Activated CD4-positive, alpha-beta T cell treated with anti-CD3 and anti-CD28 coated beads, Interleukin-2, amount 10 ng/mL, durations not matched to agents 7 days and 5 days (primary cell): ENCODE measurements around the gene PACSIN2. TPM values are rescaled to one million over a fixed set of nuclear protein-coding genes. Genes with fewer than 3 reads are reported as not detected.

Experiments used
- CTCF ChIA-PET: fragments of 350-600 bp; sonication (Branson Sonifier 250); formaldehyde crosslinking; loops from one replicate; lab custom pipeline; 2021; ENCODE audit warnings: antibody characterized with exemption; lab: Charles Lee
- POLR2A ChIA-PET: fragments of 350-600 bp; sonication (Branson Sonifier 250); formaldehyde crosslinking; loops from one replicate; lab custom pipeline; 2021; ENCODE audit warnings: antibody characterized with exemption; lab: Charles Lee
- DNase-seq: peaks from one replicate; pipeline ENCODE4 v3.0.0-alpha.2; 2020
- H3K27ac Mint-ChIP-seq: one replicate; pipeline ENCODE4 v1.8.0; 2021; ENCODE audit warnings: mild to moderate bottlenecking, moderate library complexity, mixed read lengths
- H3K27me3 Mint-ChIP-seq: one replicate; pipeline ENCODE4 v1.8.0; 2021; ENCODE audit warnings: mixed read lengths
- H3K36me3 Mint-ChIP-seq: one replicate; pipeline ENCODE4 v1.8.0; 2021; ENCODE audit warnings: low read depth, mixed read lengths
- H3K4me1 Mint-ChIP-seq: one replicate; pipeline ENCODE4 v1.8.0; 2021; ENCODE audit warnings: mixed read lengths
- H3K4me3 Mint-ChIP-seq: one replicate; pipeline ENCODE4 v1.8.0; 2021; ENCODE audit warnings: mild to moderate bottlenecking, moderate library complexity, mixed read lengths
- H3K9me3 Mint-ChIP-seq: one replicate; pipeline ENCODE4 v1.8.0; 2021; ENCODE audit warnings: mixed read lengths
- total RNA-seq, 2 experiments: library from RNA; stranded (reverse); gene quantifications; one replicate each; pipeline ENCODE4 v1.2.3, GENCODE V29; 2021

Gene PACSIN2, protein sequence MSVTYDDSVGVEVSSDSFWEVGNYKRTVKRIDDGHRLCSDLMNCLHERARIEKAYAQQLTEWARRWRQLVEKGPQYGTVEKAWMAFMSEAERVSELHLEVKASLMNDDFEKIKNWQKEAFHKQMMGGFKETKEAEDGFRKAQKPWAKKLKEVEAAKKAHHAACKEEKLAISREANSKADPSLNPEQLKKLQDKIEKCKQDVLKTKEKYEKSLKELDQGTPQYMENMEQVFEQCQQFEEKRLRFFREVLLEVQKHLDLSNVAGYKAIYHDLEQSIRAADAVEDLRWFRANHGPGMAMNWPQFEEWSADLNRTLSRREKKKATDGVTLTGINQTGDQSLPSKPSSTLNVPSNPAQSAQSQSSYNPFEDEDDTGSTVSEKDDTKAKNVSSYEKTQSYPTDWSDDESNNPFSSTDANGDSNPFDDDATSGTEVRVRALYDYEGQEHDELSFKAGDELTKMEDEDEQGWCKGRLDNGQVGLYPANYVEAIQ
- 10 to 100 TPM; 32.3 to 35.8 TPM for total RNA-seq

- Mint-ChIP-seq H3K36me3 (no peaks in the 10 kb centered on the region), H3K27ac (peak within 1 kb of the TSS; percentile 94), H3K4me1 (peaks cover 22% of the 10 kb centered on the region), H3K27me3 (peaks cover 3% of the 10 kb centered on the region), H3K9me3 (no peaks in the 10 kb centered on the region), H3K4me3 (peak within 1 kb of the TSS; percentile 95)
- ChIA-PET POLR2A (interaction anchor here (0.5 to 0.6 kb wide), 2 partner anchors 121 to 140 kb away, joined by 3 read pairs; no protein-coding TSS in a partner anchor), CTCF (interaction anchor here (0.7 to 1.0 kb wide), 3 partner anchors 10 to 1426 kb away, joined by 3 to 4 read pairs (median 3); no protein-coding TSS in a partner anchor)
- DNase-seq = peak; percentile 99
These were observed at the start of gene PACSIN2 for GRCh38 chr22:43014869-43015676. TSS of gene PACSIN2 (minus strand) at chr22:43015149. CDS start at chr22:42912080, 103,069 bp downstream.

- DNase-seq = peak; percentile 44
- no peak overlapping the region for H3K27ac Mint-ChIP-seq
- ChIA-PET POLR2A (no interaction called here), CTCF (interaction anchor here (0.7 to 1.6 kb wide), 5 partner anchors 12 to 329 kb away, joined by 3 to 11 read pairs (median 4); no protein-coding TSS in a partner anchor)
- H3K4me3 Mint-ChIP-seq = no peak overlapping the region
- H3K36me3 Mint-ChIP-seq = peaks cover 7% of the 10 kb centered on the region
- no peaks in the 10 kb centered on the region for H3K9me3 Mint-ChIP-seq
- H3K27me3 Mint-ChIP-seq = no peaks in the 10 kb centered on the region
- no peaks in the 10 kb centered on the region for H3K4me1 Mint-ChIP-seq
These were observed 45.2 kb upstream of the PACSIN2 start for GRCh38 chr22:43060183-43060582.

- ChIA-PET POLR2A (no interaction called here), CTCF (no interaction called here)
- Mint-ChIP-seq H3K4me3 (no peak overlapping the region), H3K4me1 (no peaks in the 10 kb centered on the region), H3K36me3 (peaks cover 7% of the 10 kb centered on the region), H3K9me3 (no peaks in the 10 kb centered on the region), H3K27ac (no peak overlapping the region), H3K27me3 (no peaks in the 10 kb centered on the region)
- no peak for DNase-seq
These were observed 42.7 kb upstream of the PACSIN2 start for GRCh38 chr22:43057641-43058040.

GRCh38 chr22:43053176-43053575 lies 38.2 kb upstream of the PACSIN2 start:
- Mint-ChIP-seq H3K27me3 (no peaks in the 10 kb centered on the region), H3K27ac (no peak overlapping the region), H3K9me3 (no peaks in the 10 kb centered on the region), H3K4me1 (no peaks in the 10 kb centered on the region), H3K4me3 (no peak overlapping the region), H3K36me3 (no peaks in the 10 kb centered on the region)
- ChIA-PET CTCF (interaction anchor here (0.8 kb wide), 1 partner anchor 8 kb away, joined by 3 read pairs; no protein-coding TSS in a partner anchor), POLR2A (no interaction called here)
- no peak for DNase-seq

- Mint-ChIP-seq H3K27ac (no peak overlapping the region), H3K4me3 (no peak overlapping the region), H3K36me3 (no peaks in the 10 kb centered on the region), H3K27me3 (no peaks in the 10 kb centered on the region), H3K9me3 (no peaks in the 10 kb centered on the region), H3K4me1 (no peaks in the 10 kb centered on the region)
- ChIA-PET CTCF (no interaction called here), POLR2A (no interaction called here)
- DNase-seq = no peak
These were observed 36.0 kb upstream of the PACSIN2 start for GRCh38 chr22:43050995-43051394.

DNA sequence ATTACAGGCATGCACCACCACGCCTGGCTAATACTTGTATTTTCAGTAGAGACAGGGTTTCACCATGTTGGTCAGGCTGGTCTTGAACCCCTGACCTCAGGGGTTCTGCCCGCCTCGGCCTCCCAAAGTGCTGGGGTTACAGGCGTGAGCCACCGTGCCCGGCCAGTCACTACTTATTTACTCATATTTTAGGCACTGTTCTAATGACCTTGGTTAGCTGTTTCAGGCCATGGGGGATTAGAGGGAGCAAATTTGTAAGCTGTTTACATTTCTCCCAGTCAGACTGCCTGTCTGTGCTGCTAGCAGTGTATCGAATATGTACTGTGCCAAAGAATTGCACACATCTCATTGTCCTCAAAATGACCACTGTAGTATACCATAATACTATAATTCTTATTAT lies 32.7 kb upstream of the PACSIN2 start:
- no peak for DNase-seq
- H3K4me1 Mint-ChIP-seq = no peaks in the 10 kb centered on the region
- CTCF ChIA-PET = interaction anchor here (0.7 to 4.0 kb wide), 2 partner anchors 13 to 25 kb away, joined by 4 to 11 read pairs; no protein-coding TSS in a partner anchor
- H3K4me3 Mint-ChIP-seq = no peak overlapping the region
- H3K9me3 Mint-ChIP-seq = no peaks in the 10 kb centered on the region
- H3K36me3 Mint-ChIP-seq = no peaks in the 10 kb centered on the region
- H3K27me3 Mint-ChIP-seq = no peaks in the 10 kb centered on the region
- H3K27ac Mint-ChIP-seq = no peak overlapping the region
- POLR2A ChIA-PET = no interaction called here

GRCh38 chr22:43044290-43044712 lies 29.4 kb upstream of the PACSIN2 start:
- ChIA-PET POLR2A (no interaction called here), CTCF (interaction anchor here (1.2 kb wide), 1 partner anchor 9 kb away, joined by 3 read pairs; no protein-coding TSS in a partner anchor)
- no peaks in the 10 kb centered on the region for H3K27me3 Mint-ChIP-seq
- H3K4me1 Mint-ChIP-seq = no peaks in the 10 kb centered on the region
- no peak overlapping the region for H3K4me3 Mint-ChIP-seq
- H3K9me3 Mint-ChIP-seq = no peaks in the 10 kb centered on the region
- DNase-seq = no peak
- H3K27ac Mint-ChIP-seq = no peak overlapping the region
- H3K36me3 Mint-ChIP-seq = no peaks in the 10 kb centered on the region

DNA sequence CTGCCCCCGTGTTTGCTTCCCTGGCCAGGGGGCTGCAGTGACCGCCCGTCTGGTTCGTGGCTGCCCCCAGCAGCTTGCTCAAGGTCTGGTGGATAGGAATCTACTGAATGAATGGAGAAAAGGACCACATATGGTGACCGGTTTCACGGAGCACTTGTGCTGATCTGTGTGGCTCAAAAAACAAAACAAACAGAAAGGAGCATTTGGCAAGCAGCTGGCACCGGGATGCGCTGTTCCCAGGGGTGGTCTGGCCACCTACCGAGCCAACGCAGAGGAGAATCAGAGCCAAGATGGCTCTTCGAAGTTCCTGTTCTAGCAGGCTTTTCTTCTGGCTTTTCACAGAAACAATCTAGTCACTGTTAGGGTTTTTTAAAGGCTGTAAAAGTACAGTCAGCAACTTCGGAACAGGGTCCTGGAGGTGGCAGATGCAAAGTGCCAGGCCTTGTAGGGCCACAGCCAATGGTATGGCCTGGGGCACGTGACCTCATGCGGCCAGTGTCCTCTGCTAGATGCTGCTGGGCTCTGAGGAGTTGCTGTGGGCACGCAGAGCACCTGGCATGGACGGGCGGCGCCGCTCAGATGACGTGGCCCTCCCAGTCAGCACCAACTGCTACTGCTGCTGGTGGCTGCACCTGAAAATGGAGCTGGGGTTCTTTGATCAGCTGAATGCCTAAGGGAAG lies 27.3 kb upstream of the PACSIN2 start:
- ChIA-PET POLR2A (no interaction called here), CTCF (interaction anchor here (0.5 to 0.8 kb wide), 4 partner anchors 13 to 325 kb away, joined by 3 to 4 read pairs (median 3); no protein-coding TSS in a partner anchor)
- Mint-ChIP-seq H3K27me3 (no peaks in the 10 kb centered on the region), H3K9me3 (no peaks in the 10 kb centered on the region), H3K36me3 (no peaks in the 10 kb centered on the region), H3K27ac (no peak overlapping the region), H3K4me3 (no peak overlapping the region), H3K4me1 (no peaks in the 10 kb centered on the region)
- no peak for DNase-seq

GRCh38 chr22:43039800-43040199 lies 24.9 kb upstream of the PACSIN2 start:
- no peaks in the 10 kb centered on the region for H3K27me3 Mint-ChIP-seq
- ChIA-PET CTCF (interaction anchor here (0.5 to 0.8 kb wide), 2 partner anchors 23 to 49 kb away, joined by 3 to 5 read pairs; no protein-coding TSS in a partner anchor), POLR2A (interaction anchor here (0.7 kb wide), 1 partner anchor 169 kb away, joined by 4 read pairs; no protein-coding TSS in a partner anchor)
- H3K27ac Mint-ChIP-seq = no peak overlapping the region
- DNase-seq = no peak
- no peaks in the 10 kb centered on the region for H3K36me3 Mint-ChIP-seq
- H3K4me1 Mint-ChIP-seq = no peaks in the 10 kb centered on the region
- H3K4me3 Mint-ChIP-seq = no peak overlapping the region
- H3K9me3 Mint-ChIP-seq = no peaks in the 10 kb centered on the region

- ChIA-PET CTCF (no interaction called here), POLR2A (no interaction called here)
- Mint-ChIP-seq H3K27me3 (no peaks in the 10 kb centered on the region), H3K27ac (no peak overlapping the region), H3K36me3 (no peaks in the 10 kb centered on the region), H3K4me1 (no peaks in the 10 kb centered on the region), H3K9me3 (no peaks in the 10 kb centered on the region), H3K4me3 (no peak overlapping the region)
- DNase-seq = no peak
These were observed 23.4 kb upstream of the PACSIN2 start for GRCh38 chr22:43038325-43038724.

DNA sequence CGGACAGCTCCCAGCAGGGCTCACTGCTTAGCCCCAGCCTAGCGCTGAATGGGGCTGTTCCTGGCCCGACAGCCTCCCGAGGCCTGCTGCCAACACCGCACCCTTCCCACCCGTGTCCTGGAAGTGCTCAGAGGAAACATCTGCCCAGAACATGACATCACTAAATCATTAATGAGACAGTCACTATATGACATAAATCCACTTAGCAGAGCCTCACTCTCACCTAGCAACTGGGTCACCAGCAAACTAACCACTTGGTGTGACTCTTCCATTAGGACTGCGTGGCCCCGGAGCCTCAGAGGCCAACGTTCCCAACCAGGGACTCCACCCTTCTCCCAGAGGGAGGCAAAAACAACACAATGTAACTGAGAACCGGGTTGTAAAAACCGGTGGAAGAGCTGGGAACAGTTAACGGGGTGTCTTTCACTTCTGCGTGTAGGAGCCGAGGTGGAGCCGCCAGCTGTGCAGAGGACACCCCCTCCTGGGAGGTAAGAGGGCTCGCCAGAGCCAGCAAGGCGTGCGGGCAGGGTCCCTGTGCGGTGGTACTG lies 21.4 kb upstream of the PACSIN2 start:
- no peaks in the 10 kb centered on the region for H3K4me1 Mint-ChIP-seq
- H3K4me3 Mint-ChIP-seq = no peak overlapping the region
- ChIA-PET POLR2A (no interaction called here), CTCF (no interaction called here)
- no peaks in the 10 kb centered on the region for H3K9me3 Mint-ChIP-seq
- no peak for DNase-seq
- H3K27me3 Mint-ChIP-seq = no peaks in the 10 kb centered on the region
- H3K36me3 Mint-ChIP-seq = no peaks in the 10 kb centered on the region
- no peak overlapping the region for H3K27ac Mint-ChIP-seq

DNA sequence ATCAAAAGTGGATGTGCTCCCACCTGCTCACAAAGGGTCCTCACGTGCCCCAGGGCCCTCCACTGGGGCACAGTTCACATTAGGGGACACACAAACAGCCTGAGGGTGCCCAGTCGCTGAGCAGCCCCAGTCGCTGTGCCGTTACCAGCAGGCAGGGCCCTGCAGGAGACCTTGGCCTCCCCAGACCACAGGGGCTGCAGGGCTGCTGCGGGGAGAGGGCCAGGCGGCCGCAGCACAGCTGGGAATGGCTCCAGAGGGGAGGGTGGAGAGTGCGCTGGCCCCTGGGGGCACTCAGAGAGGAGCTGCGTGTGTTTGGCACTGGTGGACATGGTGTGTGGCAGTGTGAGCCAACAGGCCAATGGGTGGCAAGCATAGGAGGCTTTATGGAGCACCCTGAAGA lies 20.3 kb upstream of the PACSIN2 start:
- ChIA-PET POLR2A (no interaction called here), CTCF (interaction anchor here (0.6 kb wide), 1 partner anchor 1851 kb away, joined by 3 read pairs; no protein-coding TSS in a partner anchor)
- H3K9me3 Mint-ChIP-seq = no peaks in the 10 kb centered on the region

More for the DNA sequence above, 20.3 kb upstream of the PACSIN2 start:
- H3K27ac Mint-ChIP-seq = no peak overlapping the region
- H3K4me3 Mint-ChIP-seq = no peak overlapping the region
- no peak for DNase-seq
- no peaks in the 10 kb centered on the region for H3K4me1 Mint-ChIP-seq
- no peaks in the 10 kb centered on the region for H3K27me3 Mint-ChIP-seq
- no peaks in the 10 kb centered on the region for H3K36me3 Mint-ChIP-seq
